HG02759 (cell line): ENCODE results near the gene CCL24.
"Not testable (repeated sequence)": the region's sequence is repeated elsewhere in the genome, so short reads cannot be mapped to it uniquely, and the experiment has no call there.

Source experiments
- ATAC-seq: cut with Tn5 transposase; IDR thresholded peaks from one replicate; pipeline ENCODE4 v1.9.1; 2021; ENCODE audit warnings: mild to moderate bottlenecking, moderate library complexity; ENCODE audit not compliant: unreplicated experiment

Gene CCL24

GRCh38 chr7:75788154-75788847, 25.3 kb downstream of the CCL24 start:
- ATAC-seq, result not testable (repeated sequence)

GRCh38 chr7:75783058-75783457, 30.5 kb downstream of the CCL24 start:
- not testable (repeated sequence) for ATAC-seq

GRCh38 chr7:75780647-75781273, 32.8 kb downstream of the CCL24 start:
- ATAC-seq, result not testable (repeated sequence)

GRCh38 chr7:75779516-75779915, 34.1 kb downstream of the CCL24 start:
- not testable (repeated sequence) for ATAC-seq

GRCh38 chr7:75779035-75779434, 34.6 kb downstream of the CCL24 start:
- not testable (repeated sequence) for ATAC-seq

GRCh38 chr7:75776295-75776971, 37.2 kb downstream of the CCL24 start:
- ATAC-seq, result no peak

- ATAC-seq, result not testable (repeated sequence)
These were observed 39.6 kb downstream of the CCL24 start for GRCh38 chr7:75773958-75774357.

GRCh38 chr7:75772081-75773077, 41.2 kb downstream of the CCL24 start, which contains the start of gene CCL26:
CCL26 (minus strand) TSS chr7:75772211; CDS start chr7:75772176, 35 bp downstream.
- ATAC-seq, result no peak

GRCh38 chr7:75771224-75771623, 42.4 kb downstream of the CCL24 start:
- no peak for ATAC-seq

GRCh38 chr7:75762350-75762917, 51.2 kb downstream of the CCL24 start:
- no peak for ATAC-seq

- ATAC-seq, result not testable (repeated sequence)
These were observed 51.8 kb downstream of the CCL24 start for GRCh38 chr7:75761801-75762200.
